ENCODE results near the gene NFIX.
A peak's percentile ranks its signal among the peaks of the same experiment; 100 is the strongest.
"Not testable (repeated sequence)": the region's sequence is repeated elsewhere in the genome, so short reads cannot be mapped to it uniquely, and the experiment has no call there.

The NFIX gene

DNA sequence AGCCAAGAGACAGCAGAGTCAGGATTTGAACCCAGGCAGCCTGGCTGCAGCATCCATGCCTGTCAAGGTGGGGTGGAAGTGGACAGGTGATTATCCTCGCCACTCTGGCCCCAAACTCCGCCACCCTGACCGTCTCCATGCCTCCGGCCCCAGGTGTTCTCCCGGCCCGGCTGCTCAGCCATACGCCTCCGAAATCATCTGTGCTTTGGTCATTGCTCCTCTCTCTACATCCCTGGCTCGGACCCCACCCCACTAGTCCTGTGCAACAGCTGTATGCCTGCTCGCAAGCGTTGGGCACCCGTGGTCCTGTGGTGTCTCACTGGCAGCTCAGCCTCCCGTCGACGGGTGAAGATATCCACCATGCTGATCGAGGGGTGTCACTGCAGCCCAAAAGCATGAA, 22.0 kb upstream of the NFIX start:
- Histone ChIP-seq H3K4me1 (no peaks in the 10 kb centered on the region), H3K36me3 (replicated peaks) (no peaks in the 10 kb centered on the region), H3K9me3 (no peaks in the 10 kb centered on the region), H3K4me3 (no peak overlapping the region), H3K27me3 (ENCODE audit: low read depth) (no peaks in the 10 kb centered on the region)
- in situ Hi-C loops (cut with MboI; ENCODE audit: low sequenced_read_pairs) = loop anchor here (10.0 kb wide), 1 partner anchor 292 kb away; no protein-coding TSS in a partner anchor
- no peak for DNase-seq (ENCODE audit: low spot score in 2 of 2)

DNA sequence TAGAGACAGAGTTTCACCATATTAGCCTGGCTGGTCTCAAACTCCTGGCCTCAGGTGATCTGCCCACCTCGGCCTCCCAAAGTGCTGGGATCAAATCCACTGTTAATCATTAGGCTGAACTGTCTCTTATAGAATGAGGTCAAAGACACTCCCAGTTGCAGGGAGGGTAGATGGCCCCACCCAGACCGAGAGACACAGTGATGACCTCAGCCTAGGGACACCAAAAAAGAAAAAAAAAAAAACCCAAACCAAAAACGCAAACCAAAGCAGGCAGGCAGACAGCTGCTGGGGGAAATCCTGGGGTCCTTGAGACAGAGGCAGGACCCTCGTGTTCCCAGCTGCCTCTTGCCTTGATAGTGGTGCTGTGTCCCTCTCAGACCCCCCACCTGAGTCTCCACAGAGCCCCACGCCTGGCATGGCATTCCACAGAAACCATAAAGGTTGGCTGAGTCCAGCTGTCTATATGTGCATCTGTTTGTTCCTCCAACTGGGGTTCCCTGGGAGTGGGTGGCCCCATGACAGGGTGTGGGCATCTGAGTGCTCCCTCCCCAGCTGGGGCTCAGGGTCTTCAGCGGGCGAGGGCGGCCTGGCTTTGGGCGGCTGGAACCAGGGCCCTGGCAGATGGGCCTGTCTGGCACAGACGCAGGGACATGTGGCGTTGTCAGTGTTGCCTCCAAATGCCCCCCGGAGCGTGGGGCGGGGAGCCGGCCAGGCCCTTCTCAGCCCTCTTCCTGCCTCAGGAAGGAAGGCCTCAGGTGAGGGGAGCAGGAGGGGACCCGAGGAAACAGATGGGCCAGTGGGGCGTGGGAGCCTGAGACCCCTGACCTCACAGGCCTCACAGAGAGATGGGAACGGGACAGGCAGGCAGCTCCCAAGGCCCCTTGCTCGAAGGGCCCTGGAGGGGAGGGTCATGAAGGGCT, 20.7 kb upstream of the NFIX start:
- Histone ChIP-seq H3K4me3 (no peak overlapping the region), H3K9me3 (no peaks in the 10 kb centered on the region), H3K27me3 (ENCODE audit: low read depth) (no peaks in the 10 kb centered on the region), H3K4me1 (no peaks in the 10 kb centered on the region), H3K36me3 (replicated peaks) (no peaks in the 10 kb centered on the region)
- no peak for DNase-seq (ENCODE audit: low spot score in 2 of 2)
- in situ Hi-C loops (cut with MboI; ENCODE audit: low sequenced_read_pairs) = loop anchor here (5.0 to 25.0 kb wide), 3 partner anchors 118 to 613 kb away; no protein-coding TSS in a partner anchor

DNA sequence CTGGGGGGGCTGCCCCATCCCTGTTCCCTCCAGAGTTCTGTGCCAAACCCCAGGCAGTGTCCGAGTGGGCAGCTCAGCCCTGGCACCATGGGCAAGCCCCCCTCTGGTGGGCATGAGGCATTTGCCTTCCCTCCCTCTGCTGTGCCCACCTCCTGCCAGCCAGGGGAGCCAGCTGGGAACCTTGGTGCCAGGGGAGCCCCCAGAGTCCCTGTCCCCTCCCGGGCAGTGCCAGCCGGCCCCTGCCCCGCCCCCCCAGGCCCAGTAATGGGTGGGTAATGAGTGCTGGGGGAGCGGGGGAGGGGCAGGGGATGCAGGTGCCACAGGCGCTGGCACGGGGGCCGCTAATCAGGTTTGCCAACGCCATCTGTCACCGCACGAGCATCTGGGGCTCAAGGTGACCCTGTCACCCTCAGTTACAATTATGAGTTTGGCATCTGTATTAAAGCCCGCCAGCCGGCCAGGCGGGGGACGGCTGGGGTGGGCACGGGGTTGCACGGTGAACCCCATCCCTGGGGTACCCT, 20.0 kb upstream of the NFIX start:
- Histone ChIP-seq H3K4me3 (no peak overlapping the region), H3K36me3 (replicated peaks) (no peaks in the 10 kb centered on the region), H3K4me1 (no peaks in the 10 kb centered on the region), H3K9me3 (no peaks in the 10 kb centered on the region), H3K27me3 (ENCODE audit: low read depth) (no peaks in the 10 kb centered on the region)
- in situ Hi-C loops (cut with MboI; ENCODE audit: low sequenced_read_pairs) = loop anchor here (5.0 to 25.0 kb wide), 3 partner anchors 117 to 612 kb away; no protein-coding TSS in a partner anchor
- no peak for DNase-seq (ENCODE audit: low spot score in 2 of 2)

DNA sequence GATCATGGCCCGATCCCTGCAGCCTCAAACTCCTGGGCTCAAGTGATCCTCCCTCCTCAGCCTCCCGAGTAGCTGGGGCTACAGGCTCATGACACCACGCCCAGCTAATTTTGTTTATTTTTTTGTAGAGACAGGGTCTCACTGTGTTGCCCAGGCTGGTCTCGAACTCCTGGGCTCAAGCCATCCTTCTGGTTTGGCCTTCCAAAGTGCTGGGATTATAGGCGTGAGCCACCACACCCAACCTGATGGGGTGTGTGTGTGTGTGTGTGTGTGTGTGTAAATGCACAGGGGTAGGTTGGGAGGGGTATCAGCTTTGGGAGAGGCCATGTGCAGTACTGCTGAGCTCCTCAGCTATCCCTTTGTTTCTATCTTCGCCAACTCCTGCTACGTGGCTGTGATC, 19.2 kb upstream of the NFIX start:
- in situ Hi-C loops (cut with MboI; ENCODE audit: low sequenced_read_pairs) = loop anchor here (5.0 to 25.0 kb wide), 3 partner anchors 116 to 611 kb away; no protein-coding TSS in a partner anchor
- not testable (repeated sequence) for H3K4me1 ChIP-seq

DNA sequence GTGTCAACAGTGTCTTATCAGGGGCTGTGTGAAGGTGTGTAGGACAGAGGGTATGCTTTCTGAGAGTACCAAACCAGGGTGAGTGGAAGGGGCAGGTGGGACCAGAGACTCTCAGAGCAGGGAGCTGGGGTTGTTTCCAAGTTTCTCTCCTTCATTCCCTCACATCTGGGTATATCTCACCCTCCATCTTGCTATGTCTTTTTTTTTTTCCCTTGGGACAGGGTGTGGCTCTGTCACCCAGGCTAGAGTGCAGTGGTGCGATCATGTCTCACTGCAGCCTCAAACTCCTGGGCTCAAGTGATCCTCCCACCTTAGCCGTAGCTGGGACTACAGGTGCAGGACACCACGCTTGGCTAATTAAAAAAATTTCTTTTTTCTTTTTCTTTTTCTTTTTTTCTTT, 15.3 kb upstream of the NFIX start:
- in situ Hi-C loops (cut with MboI; ENCODE audit: low sequenced_read_pairs) = loop anchor here (5.0 to 25.0 kb wide), 3 partner anchors 112 to 607 kb away; no protein-coding TSS in a partner anchor
- no peak for DNase-seq (ENCODE audit: low spot score in 2 of 2)
- Histone ChIP-seq H3K4me3 (no peak overlapping the region), H3K27me3 (ENCODE audit: low read depth) (no peaks in the 10 kb centered on the region), H3K36me3 (replicated peaks) (no peaks in the 10 kb centered on the region), H3K9me3 (no peaks in the 10 kb centered on the region), H3K4me1 (peaks cover 5% of the 10 kb centered on the region; the same call in 1 of the 2 replicates)

More for the DNA sequence above, 19.2 kb upstream of the NFIX start:
- not testable (repeated sequence) for DNase-seq (ENCODE audit: low spot score in 2 of 2); H3K27me3 ChIP-seq (ENCODE audit: low read depth); H3K36me3 ChIP-seq (replicated peaks); H3K4me3 ChIP-seq; H3K9me3 ChIP-seq

DNA sequence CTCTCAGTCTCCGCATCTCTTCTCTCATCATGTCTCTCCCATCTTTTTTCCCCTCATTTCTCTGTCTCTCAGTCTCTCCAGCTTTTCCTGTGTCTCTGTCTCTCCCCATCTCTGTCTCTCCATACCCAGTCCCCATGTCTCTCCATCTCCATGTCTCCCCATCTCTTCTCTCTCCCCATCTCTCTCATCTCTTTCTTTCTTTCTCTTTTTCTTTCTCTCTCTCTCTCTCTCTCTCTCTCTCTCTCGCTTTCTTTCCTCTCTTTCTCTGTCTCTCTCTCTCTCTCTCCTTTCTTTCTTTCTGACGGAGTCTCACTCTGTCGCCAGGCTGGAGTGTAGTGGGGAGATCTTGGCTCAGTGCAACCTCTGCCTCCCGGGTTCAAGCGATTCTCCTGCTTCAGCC, 12.6 kb upstream of the NFIX start:
- Histone ChIP-seq H3K4me3 (no peak overlapping the region), H3K27me3 (ENCODE audit: low read depth) (no peaks in the 10 kb centered on the region), H3K9me3 (no peaks in the 10 kb centered on the region), H3K4me1 (peaks cover 5% of the 10 kb centered on the region; the same call in 1 of the 2 replicates), H3K36me3 (replicated peaks) (no peaks in the 10 kb centered on the region)
- in situ Hi-C loops (cut with MboI; ENCODE audit: low sequenced_read_pairs) = loop anchor here (25.0 kb wide), 1 partner anchor 605 kb away; no protein-coding TSS in a partner anchor
- DNase-seq (ENCODE audit: low spot score in 2 of 2) = no peak

DNA sequence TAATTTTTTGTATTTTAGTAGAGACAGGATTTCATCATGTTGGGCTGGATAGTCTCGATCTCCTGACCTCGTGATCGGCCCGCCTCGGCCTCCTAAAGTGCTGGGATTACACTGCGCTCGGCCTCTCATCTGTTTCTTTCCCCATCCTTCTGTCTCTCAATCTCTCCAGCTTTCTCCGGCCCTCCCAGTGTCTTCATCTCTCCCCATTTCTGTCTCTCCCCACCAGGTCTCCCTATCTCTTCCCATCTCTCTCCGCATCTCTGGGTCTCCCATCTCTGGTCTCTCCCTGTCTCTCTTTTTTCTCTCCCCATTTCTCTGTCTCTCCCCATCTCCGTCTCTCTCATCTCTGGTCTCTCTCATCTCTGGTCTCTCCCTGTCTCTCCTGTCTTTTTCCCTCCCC, 12.2 kb upstream of the NFIX start:
- Histone ChIP-seq H3K9me3 (no peaks in the 10 kb centered on the region), H3K36me3 (replicated peaks) (no peaks in the 10 kb centered on the region), H3K4me3 (peak overlapping the region; percentile 22), H3K4me1 (peaks cover 5% of the 10 kb centered on the region; the same call in 1 of the 2 replicates), H3K27me3 (ENCODE audit: low read depth) (no peaks in the 10 kb centered on the region)
- DNase-seq (ENCODE audit: low spot score in 2 of 2) = no peak
- in situ Hi-C loops (cut with MboI; ENCODE audit: low sequenced_read_pairs) = loop anchor here (25.0 kb wide), 1 partner anchor 604 kb away; no protein-coding TSS in a partner anchor

DNA sequence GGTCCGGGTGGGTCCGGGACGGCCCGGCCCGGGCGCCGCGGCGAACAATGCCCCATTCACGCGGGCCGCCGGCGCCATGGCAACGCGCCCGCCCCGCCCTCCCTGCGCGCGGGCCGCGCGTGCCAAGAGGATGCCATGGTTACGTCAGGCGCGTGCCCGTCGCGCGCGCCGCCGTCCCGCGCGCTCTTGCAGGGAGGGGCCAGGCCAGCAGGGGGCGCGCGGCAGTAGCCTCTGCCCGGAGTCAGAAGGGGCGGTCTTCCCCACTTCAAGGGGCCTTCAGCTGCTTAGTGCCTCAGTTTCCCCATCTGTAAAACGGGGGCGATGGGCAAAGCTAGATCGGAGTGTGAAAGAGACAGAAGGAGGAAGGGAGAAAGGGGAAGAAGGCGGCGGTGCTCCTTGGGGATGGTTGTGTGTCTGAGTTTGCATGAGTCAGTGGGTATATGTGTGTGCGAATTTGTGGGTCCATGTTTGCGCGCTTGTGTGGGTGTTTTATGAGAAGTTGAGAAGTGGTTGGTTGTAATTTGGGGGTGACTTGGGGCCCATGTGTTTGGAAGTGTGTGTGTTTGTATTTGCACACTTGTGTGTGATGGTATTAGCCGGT, 11.6 kb upstream of the NFIX start:
- H3K27me3 ChIP-seq (ENCODE audit: low read depth) = no peaks in the 10 kb centered on the region
- peaks cover 5% of the 10 kb centered on the region; the same call in 1 of the 2 replicates for H3K4me1 ChIP-seq
- no peaks in the 10 kb centered on the region for H3K9me3 ChIP-seq
- no peaks in the 10 kb centered on the region for H3K36me3 ChIP-seq (replicated peaks)
- peak overlapping the region; percentile 22 for H3K4me3 ChIP-seq
- in situ Hi-C loops (cut with MboI; ENCODE audit: low sequenced_read_pairs) = loop anchor here (25.0 kb wide), 1 partner anchor 604 kb away; no protein-coding TSS in a partner anchor
- DNase-seq (ENCODE audit: low spot score in 2 of 2) = peak; percentile 51 to 82

DNA sequence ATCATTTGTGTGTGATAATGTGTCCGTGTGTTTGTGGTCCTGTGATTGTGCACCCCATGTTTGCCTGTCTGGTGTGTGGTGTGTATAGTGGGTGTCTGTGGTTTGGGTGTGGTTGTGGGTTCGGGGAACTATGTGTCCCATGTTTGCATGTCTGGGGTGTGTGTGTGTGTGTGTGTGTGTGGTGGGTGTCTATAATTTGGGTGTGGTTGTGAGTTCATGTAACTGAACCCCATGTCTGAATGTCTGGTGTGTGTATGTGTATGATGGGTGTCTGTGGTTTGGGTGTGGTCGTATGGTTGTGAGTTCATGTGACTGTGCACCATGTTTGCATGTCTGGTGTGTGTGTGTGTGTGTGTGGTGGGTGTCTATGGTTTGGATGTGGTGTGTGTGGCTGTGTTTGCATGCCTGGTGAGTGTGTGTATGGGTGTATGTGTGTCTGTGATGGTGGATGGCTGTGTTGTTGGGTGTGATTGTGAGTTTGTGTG, 11.1 kb upstream of the NFIX start:
- DNase-seq (ENCODE audit: low spot score in 2 of 2) = no peak
- no peaks in the 10 kb centered on the region for H3K36me3 ChIP-seq (replicated peaks)
- H3K4me1 ChIP-seq = peaks cover 5% of the 10 kb centered on the region; the same call in 1 of the 2 replicates
- H3K9me3 ChIP-seq = no peaks in the 10 kb centered on the region
- H3K4me3 ChIP-seq = no peak overlapping the region
- H3K27me3 ChIP-seq (ENCODE audit: low read depth) = no peaks in the 10 kb centered on the region
- in situ Hi-C loops (cut with MboI; ENCODE audit: low sequenced_read_pairs) = loop anchor here (25.0 kb wide), 1 partner anchor 603 kb away; no protein-coding TSS in a partner anchor

DNA sequence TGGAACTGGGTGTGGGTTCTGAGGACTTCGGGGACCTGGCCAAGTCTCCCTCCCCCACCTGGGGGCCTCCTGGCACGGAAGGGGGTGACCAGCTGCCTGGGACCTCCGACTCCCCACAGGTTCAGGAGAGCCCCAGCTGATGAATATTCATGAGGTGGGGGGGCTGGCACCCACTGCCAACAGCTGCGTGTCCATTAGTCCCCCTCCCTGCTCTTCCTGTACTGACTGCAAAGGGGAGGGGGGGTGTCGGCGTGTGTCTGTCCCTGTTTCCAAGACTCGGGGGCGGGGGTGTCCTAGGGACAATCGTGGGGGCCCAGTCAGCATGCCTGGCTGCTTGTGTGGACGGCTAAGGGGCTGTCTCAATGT, 10.6 kb upstream of the NFIX start:
- DNase-seq (ENCODE audit: low spot score in 2 of 2) = no peak
- Histone ChIP-seq H3K4me3 (no peak overlapping the region), H3K36me3 (replicated peaks) (no peaks in the 10 kb centered on the region), H3K9me3 (no peaks in the 10 kb centered on the region), H3K27me3 (ENCODE audit: low read depth) (no peaks in the 10 kb centered on the region), H3K4me1 (peaks cover 5% of the 10 kb centered on the region; the same call in 1 of the 2 replicates)
- in situ Hi-C loops (cut with MboI; ENCODE audit: low sequenced_read_pairs) = loop anchor here (5.0 to 25.0 kb wide), 2 partner anchors 73 to 603 kb away; no protein-coding TSS in a partner anchor

DNA sequence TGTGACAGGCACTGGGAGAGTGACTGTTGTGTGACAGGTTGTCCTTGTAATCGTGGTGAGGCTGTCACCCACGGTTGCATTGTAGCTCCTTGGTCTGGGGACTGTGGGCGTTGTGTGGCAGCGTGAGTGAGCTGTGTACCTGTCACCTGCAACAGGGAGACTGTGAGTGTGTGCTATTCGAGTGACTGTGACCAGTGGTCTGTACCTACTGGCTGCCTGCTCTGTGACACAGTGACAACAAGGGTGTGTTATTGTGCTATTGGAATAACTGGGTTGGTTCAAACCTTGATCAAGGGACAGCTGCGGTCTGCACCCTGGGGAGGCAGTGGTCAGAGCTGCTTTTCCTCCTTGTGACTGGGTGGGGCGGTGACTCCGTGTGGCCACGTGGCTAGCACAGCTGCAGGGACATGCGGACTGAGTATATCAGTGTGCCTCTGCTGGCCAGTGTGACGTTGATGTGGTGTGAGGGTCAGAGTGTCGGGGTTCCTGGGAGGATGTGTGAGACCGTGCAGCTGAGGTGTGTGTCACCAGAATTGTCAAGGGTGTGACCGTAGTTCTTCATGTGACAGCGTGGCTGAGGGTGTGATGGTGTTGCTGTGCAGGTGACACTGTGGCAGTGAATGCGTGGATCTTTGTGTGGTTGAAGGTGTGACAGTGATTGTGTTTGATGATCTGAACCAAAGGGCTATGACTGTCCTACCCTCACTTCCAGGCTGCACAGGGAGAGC, 10.1 kb upstream of the NFIX start:
- Histone ChIP-seq H3K4me1 (peaks cover 5% of the 10 kb centered on the region; the same call in 1 of the 2 replicates), H3K9me3 (no peaks in the 10 kb centered on the region), H3K36me3 (replicated peaks) (no peaks in the 10 kb centered on the region), H3K27me3 (ENCODE audit: low read depth) (no peaks in the 10 kb centered on the region), H3K4me3 (no peak overlapping the region)
- DNase-seq (ENCODE audit: low spot score in 2 of 2) = no peak
- in situ Hi-C loops (cut with MboI; ENCODE audit: low sequenced_read_pairs) = loop anchor here (5.0 to 25.0 kb wide), 2 partner anchors 72 to 602 kb away; no protein-coding TSS in a partner anchor

DNA sequence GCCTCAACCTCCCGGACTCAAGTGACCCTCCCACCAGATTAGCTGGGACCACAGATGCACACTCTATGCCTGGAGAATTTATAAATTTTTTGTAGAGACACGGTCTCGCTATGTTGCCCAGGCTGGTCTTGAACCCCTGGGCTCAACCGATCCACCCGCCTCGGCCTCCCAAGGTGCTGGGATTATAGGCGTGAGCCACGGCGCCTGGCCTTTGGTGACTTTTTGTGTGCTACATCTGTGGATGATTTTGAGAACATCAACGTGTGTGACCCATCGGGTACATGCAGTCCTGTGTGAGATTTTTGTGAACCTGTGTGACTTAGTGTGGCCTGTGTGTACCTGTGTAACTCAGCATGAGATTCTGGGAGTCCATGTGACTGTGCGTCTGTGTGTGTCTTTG, 8.5 kb upstream of the NFIX start:
- in situ Hi-C loops (cut with MboI; ENCODE audit: low sequenced_read_pairs) = loop anchor here (5.0 to 25.0 kb wide), 2 partner anchors 71 to 601 kb away; no protein-coding TSS in a partner anchor
- no peak for DNase-seq (ENCODE audit: low spot score in 2 of 2)
- Histone ChIP-seq H3K4me1 (peaks cover 5% of the 10 kb centered on the region; the same call in 1 of the 2 replicates), H3K27me3 (ENCODE audit: low read depth) (no peaks in the 10 kb centered on the region), H3K9me3 (no peaks in the 10 kb centered on the region), H3K4me3 (no peak overlapping the region), H3K36me3 (replicated peaks) (no peaks in the 10 kb centered on the region)

DNA sequence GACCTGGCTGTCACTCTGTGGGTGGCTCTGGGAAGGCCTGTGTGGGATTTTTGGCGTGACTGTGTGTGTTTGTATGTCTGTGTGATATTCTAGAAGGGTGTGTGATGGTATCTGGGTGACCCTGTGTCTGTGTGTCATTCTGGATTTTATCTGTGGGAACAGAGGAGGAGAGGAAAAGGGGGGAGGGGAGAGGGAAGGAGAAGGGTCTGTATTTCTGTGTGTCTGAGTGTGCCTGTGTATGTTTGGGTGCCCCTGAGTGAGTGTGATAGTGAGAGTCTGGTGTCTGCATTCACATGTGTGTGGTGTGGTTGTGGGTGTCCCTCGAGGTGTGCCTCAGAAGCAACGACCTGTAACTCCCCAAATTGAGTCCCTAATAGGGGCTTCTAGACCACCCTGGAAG, 8.1 kb upstream of the NFIX start:
- DNase-seq (ENCODE audit: low spot score in 2 of 2) = no peak
- in situ Hi-C loops (cut with MboI; ENCODE audit: low sequenced_read_pairs) = loop anchor here (5.0 to 25.0 kb wide), 2 partner anchors 70 to 600 kb away; no protein-coding TSS in a partner anchor
- Histone ChIP-seq H3K27me3 (ENCODE audit: low read depth) (no peaks in the 10 kb centered on the region), H3K4me3 (no peak overlapping the region), H3K9me3 (no peaks in the 10 kb centered on the region), H3K36me3 (replicated peaks) (no peaks in the 10 kb centered on the region), H3K4me1 (peaks cover 5% of the 10 kb centered on the region; the same call in 1 of the 2 replicates)

Measured in HAP-1 (cell line).